ENCODE measurements around the gene P3H3. TPM values are rescaled to one million over a fixed set of nuclear protein-coding genes. Genes with fewer than 3 reads are reported as not detected.

Gene P3H3
- total and polyA plus RNA-seq, 3 donors from 2014 or later = 13.1 to 19.2 (median 18.8) TPM

GRCh38 chr12:6832125-6832524, 3.9 kb downstream of the P3H3 start:
- no peaks in the 10 kb centered on the region for H3K27me3 ChIP-seq
- H3K9me3 ChIP-seq = no peaks in the 10 kb centered on the region
- DNase-seq = no peak
- H3K4me3 ChIP-seq = no peak overlapping the region
- 92 to 94% methylated on average over 4 of the region's 4 CpGs for WGBS, 2 donors
- H3K27ac ChIP-seq = no peak overlapping the region
- peaks cover 4% of the 10 kb centered on the region for H3K4me1 ChIP-seq
- H3K36me3 ChIP-seq (ENCODE audit: low read depth, missing control alignments) = no peaks in the 10 kb centered on the region
- TF ChIP-seq, protein P1, sequence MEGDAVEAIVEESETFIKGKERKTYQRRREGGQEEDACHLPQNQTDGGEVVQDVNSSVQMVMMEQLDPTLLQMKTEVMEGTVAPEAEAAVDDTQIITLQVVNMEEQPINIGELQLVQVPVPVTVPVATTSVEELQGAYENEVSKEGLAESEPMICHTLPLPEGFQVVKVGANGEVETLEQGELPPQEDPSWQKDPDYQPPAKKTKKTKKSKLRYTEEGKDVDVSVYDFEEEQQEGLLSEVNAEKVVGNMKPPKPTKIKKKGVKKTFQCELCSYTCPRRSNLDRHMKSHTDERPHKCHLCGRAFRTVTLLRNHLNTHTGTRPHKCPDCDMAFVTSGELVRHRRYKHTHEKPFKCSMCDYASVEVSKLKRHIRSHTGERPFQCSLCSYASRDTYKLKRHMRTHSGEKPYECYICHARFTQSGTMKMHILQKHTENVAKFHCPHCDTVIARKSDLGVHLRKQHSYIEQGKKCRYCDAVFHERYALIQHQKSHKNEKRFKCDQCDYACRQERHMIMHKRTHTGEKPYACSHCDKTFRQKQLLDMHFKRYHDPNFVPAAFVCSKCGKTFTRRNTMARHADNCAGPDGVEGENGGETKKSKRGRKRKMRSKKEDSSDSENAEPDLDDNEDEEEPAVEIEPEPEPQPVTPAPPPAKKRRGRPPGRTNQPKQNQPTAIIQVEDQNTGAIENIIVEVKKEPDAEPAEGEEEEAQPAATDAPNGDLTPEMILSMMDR (IDR thresholded peaks at IDR 0.05) = no peak
- TF ChIP-seq POLR2A (IDR thresholded peaks at IDR 0.05) = no peak
- intact Hi-C loops (cut with DNase I; ENCODE audit: low total_unique reads) = no loop called here

DNA sequence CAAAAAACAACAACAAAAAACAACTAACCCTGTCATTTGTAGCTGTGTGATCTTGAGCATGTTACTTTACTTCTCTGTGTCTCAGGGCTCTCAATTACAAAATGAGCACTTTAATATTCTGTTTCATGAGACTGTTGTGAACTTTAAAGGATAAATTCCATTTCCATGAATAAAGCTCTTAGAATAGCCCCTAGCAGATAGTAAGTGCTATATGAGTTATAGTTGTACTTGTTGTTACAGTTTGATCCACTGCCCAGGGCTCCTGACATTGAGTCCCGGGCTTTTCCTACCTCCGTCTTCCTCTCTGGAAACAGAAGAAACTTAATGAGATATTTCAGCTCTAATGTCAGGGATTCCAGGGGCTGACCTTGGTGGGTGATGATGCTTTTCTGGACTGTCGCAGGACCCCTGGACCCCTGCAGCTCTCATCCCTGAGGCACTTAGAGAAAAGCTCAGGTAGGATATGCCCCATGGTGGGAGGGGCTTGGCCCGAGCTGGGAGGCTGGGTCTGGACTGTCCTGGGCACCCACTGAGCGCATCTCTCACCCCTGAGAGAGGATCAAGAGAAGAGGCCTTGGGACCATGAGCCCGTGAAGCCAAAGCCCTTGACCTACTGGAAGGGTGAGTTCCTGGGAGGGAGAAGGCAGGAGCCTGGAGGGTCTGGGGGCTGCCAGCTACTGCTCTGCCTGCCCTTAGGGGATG, 5.1 kb downstream of the P3H3 start:
- WGBS, 2 donors = 46 to 56% methylated on average over 4 to 6 of the region's 6 CpGs
- Histone ChIP-seq H3K36me3 (ENCODE audit: low read depth, missing control alignments) (no peaks in the 10 kb centered on the region), H3K4me1 (no peaks in the 10 kb centered on the region), H3K4me3 (no peak overlapping the region), H3K9me3 (no peaks in the 10 kb centered on the region), H3K27me3 (no peaks in the 10 kb centered on the region), H3K27ac (no peak overlapping the region)
- DNase-seq = no peak
- intact Hi-C loops (cut with DNase I; ENCODE audit: low total_unique reads) = no loop called here
- TF ChIP-seq, protein P1 (IDR thresholded peaks at IDR 0.05) = no peak

- Histone ChIP-seq H3K27me3 (no peaks in the 10 kb centered on the region), H3K27ac (no peak overlapping the region), H3K4me1 (no peaks in the 10 kb centered on the region), H3K4me3 (no peak overlapping the region), H3K9me3 (no peaks in the 10 kb centered on the region), H3K36me3 (ENCODE audit: low read depth, missing control alignments) (no peaks in the 10 kb centered on the region)
- 93 to 100% methylated on average over 1 of the region's 1 CpG for WGBS, 2 donors
- intact Hi-C loops (cut with DNase I; ENCODE audit: low total_unique reads) = no loop called here
- DNase-seq = no peak
- TF ChIP-seq POLR2A (IDR thresholded peaks at IDR 0.05) = no peak
- TF ChIP-seq, protein P1 (IDR thresholded peaks at IDR 0.05) = no peak
Measured at GRCh38 chr12:6834254-6834653, 6.0 kb downstream of the P3H3 start.

GRCh38 chr12:6834873-6835272, 6.7 kb downstream of the P3H3 start:
- intact Hi-C loops (cut with DNase I; ENCODE audit: low total_unique reads) = no loop called here
- no peaks in the 10 kb centered on the region for H3K36me3 ChIP-seq (ENCODE audit: low read depth, missing control alignments)
- 85 to 87% methylated on average over 5 of the region's 5 CpGs for WGBS, 2 donors

More at GRCh38 chr12:6834873-6835272, 6.7 kb downstream of the P3H3 start:
- DNase-seq = no peak
- no peak overlapping the region for H3K27ac ChIP-seq
- no peak overlapping the region for H3K4me3 ChIP-seq
- no peak for TF ChIP-seq POLR2A (IDR thresholded peaks at IDR 0.05)
- TF ChIP-seq, protein P1 (IDR thresholded peaks at IDR 0.05) = no peak
- H3K9me3 ChIP-seq = no peaks in the 10 kb centered on the region
- H3K27me3 ChIP-seq = no peaks in the 10 kb centered on the region
- H3K4me1 ChIP-seq = no peaks in the 10 kb centered on the region

Data from testis (tissue), 3 donors.